GM23338 (cell line): ENCODE measurements around the gene KRTAP5-6. TPM values are rescaled to one million over a fixed set of nuclear protein-coding genes. Genes with fewer than 3 reads are reported as not detected.

ENCODE experiments used
- ATAC-seq: fragments of 200-7000 bp; cut with Tn5 transposase; 3 replicates; pipeline ENCODE4 v1.9.1; 2020
- DNase-seq: peaks from one replicate; pipeline ENCODE4 v3.0.0-alpha.2; 2015; ENCODE audit warnings: low spot score
- H2AFZ ChIP-seq: fragments of 200-600 bp; sonication (generic); 2 replicates; pipeline ENCODE4 v1.8.0; 2016; ENCODE audit warnings: antibody characterized with exemption, mild to moderate bottlenecking, moderate library complexity
- H3F3A ChIP-seq: fragments of 200-600 bp; sonication (generic); replicated peaks from 2 replicates; pipeline ENCODE4 v1.8.0; 2017; ENCODE audit warnings: antibody characterized with exemption, mixed run types, low read depth
- H3K27ac ChIP-seq: fragments of 200-600 bp; sonication (generic); 2 replicates; pipeline ENCODE4 v1.6.1; 2016; ENCODE audit warnings: low read depth
- H3K27me3 ChIP-seq: fragments of 200-600 bp; sonication (generic); 2 replicates; pipeline ENCODE4 v1.8.0; 2016; ENCODE audit warnings: mild to moderate bottlenecking, mixed run types, moderate library complexity; ENCODE audit not compliant: insufficient read depth
- H3K36me3 ChIP-seq: fragments of 200-600 bp; sonication (generic); 2 replicates; pipeline ENCODE4 v1.8.0; 2016; ENCODE audit warnings: mild to moderate bottlenecking; ENCODE audit not compliant: insufficient read depth
- H3K4me1 ChIP-seq: fragments of 200-600 bp; sonication (generic); 2 replicates; pipeline ENCODE4 v1.8.0; 2016; ENCODE audit warnings: mild to moderate bottlenecking, moderate library complexity; ENCODE audit not compliant: insufficient read depth
- H3K4me2 ChIP-seq: fragments of 200-600 bp; sonication (generic); 2 replicates; pipeline ENCODE4 v1.7.1; 2017; ENCODE audit warnings: mixed run types
- H3K4me3 ChIP-seq: fragments of 200-600 bp; sonication (generic); 2 replicates; pipeline ENCODE4 v1.6.1; 2016; ENCODE audit warnings: mixed run types
- H3K79me2 ChIP-seq: fragments of 200-600 bp; sonication (generic); replicated peaks from 2 replicates; pipeline ENCODE4 v1.8.0; 2017; ENCODE audit warnings: mild to moderate bottlenecking; ENCODE audit not compliant: insufficient read depth
- H3K9me2 ChIP-seq: fragments of 200-600 bp; sonication (generic); 2 replicates; pipeline ENCODE4 v1.8.0; 2017; ENCODE audit not compliant: insufficient read depth
- H4K20me1 ChIP-seq: fragments of 200-600 bp; sonication (generic); replicated peaks from 2 replicates; pipeline ENCODE4 v1.8.0; 2017; ENCODE audit warnings: mild to moderate bottlenecking; ENCODE audit not compliant: insufficient read depth
- H3K27ac Mint-ChIP-seq: 2 replicates; pipeline ENCODE4 v1.8.0; 2020; ENCODE audit warnings: inconsistent platforms, mild to moderate bottlenecking, moderate library complexity, mixed read lengths
- H3K27me3 Mint-ChIP-seq: 3 replicates; pipeline ENCODE4 v1.8.0; 2022; ENCODE audit warnings: low read depth, mild to moderate bottlenecking, moderate library complexity, mixed read lengths, inconsistent platforms; ENCODE audit not compliant: insufficient read depth, poor library complexity
- H3K36me3 Mint-ChIP-seq: 3 replicates; pipeline ENCODE4 v1.8.0; 2021; ENCODE audit warnings: low read depth, mild to moderate bottlenecking, inconsistent platforms, moderate library complexity, mixed read lengths
- H3K4me1 Mint-ChIP-seq: 3 replicates; pipeline ENCODE4 v1.8.0; 2020; ENCODE audit warnings: mild to moderate bottlenecking, inconsistent platforms, mixed read lengths
- H3K4me3 Mint-ChIP-seq: 3 replicates; pipeline ENCODE4 v1.8.0; 2021; ENCODE audit warnings: moderate library complexity, mild to moderate bottlenecking, inconsistent platforms, mixed read lengths
- H3K9me3 Mint-ChIP-seq: 3 replicates; pipeline ENCODE4 v1.8.0; 2020; ENCODE audit warnings: moderate library complexity, mild to moderate bottlenecking, inconsistent platforms, mixed read lengths
- EZH2phosphoT487 ChIP-seq: fragments of 200-600 bp; sonication (generic); IDR thresholded peaks from one replicate; pipeline ENCODE4 v1.8.1; 2018; ENCODE audit warnings: antibody characterized with exemption; ENCODE audit not compliant: unreplicated experiment
- POLR2AphosphoS5 ChIP-seq: IDR thresholded peaks from 2 replicates; pipeline ENCODE4 v1.6.1; 2016; ENCODE audit warnings: antibody characterized with exemption, low read depth
- ZNF114 ChIP-seq: fragments of 250-450 bp; sonication (Bioruptor Pico); IDR thresholded peaks from 2 replicates; pipeline ENCODE4 v1.5.0; 2020; ENCODE audit warnings: mild to moderate bottlenecking, moderate library complexity
- polyA plus RNA-seq: library from polyadenylated mRNA; unstranded; fragments of >200 nt; fragmentation: Nextera tagmentation; extraction: Ambion mirVana; gene quantifications from 2 replicates; pipeline ENCODE4 v1.2.1, GENCODE V29; 2016
- total RNA-seq: library from RNA; depleted of rRNA; stranded (reverse); fragments of >200 nt; shearing (Covaris generic); gene quantifications from 2 replicates; pipeline ENCODE4 v1.2.3, GENCODE V29; 2014
- TF ChIP-seq, protein P1 (sequence below), 2 experiments: fragments of 200-600 bp in 1 of 2; sonication (generic) in 1 of 2; conservative IDR thresholded peaks; 2 replicates each; pipeline versions ENCODE4 v1.5.1 to v1.6.1; 2016 to 2017; ENCODE audit warnings: antibody characterized with exemption in 2 of 2, low read depth in 2 of 2, mild to moderate bottlenecking in 2 of 2, moderate library complexity in 1 of 2

Gene KRTAP5-6
- total and polyA plus RNA-seq, 2 experiments from 2014 or later, result not detected

- H3K9me3 Mint-ChIP-seq, result no peaks in the 10 kb centered on the region; the same call in 2 of the 3 replicates
- H3K79me2 ChIP-seq, result no peaks in the 10 kb centered on the region
- H3F3A ChIP-seq, result no peaks in the 10 kb centered on the region
- H3K36me3 Mint-ChIP-seq, result no peaks in the 10 kb centered on the region
- DNase-seq, result peak; percentile 79
- peak overlapping the region; percentile 99 for H2AFZ ChIP-seq
- TF ChIP-seq, protein P1, sequence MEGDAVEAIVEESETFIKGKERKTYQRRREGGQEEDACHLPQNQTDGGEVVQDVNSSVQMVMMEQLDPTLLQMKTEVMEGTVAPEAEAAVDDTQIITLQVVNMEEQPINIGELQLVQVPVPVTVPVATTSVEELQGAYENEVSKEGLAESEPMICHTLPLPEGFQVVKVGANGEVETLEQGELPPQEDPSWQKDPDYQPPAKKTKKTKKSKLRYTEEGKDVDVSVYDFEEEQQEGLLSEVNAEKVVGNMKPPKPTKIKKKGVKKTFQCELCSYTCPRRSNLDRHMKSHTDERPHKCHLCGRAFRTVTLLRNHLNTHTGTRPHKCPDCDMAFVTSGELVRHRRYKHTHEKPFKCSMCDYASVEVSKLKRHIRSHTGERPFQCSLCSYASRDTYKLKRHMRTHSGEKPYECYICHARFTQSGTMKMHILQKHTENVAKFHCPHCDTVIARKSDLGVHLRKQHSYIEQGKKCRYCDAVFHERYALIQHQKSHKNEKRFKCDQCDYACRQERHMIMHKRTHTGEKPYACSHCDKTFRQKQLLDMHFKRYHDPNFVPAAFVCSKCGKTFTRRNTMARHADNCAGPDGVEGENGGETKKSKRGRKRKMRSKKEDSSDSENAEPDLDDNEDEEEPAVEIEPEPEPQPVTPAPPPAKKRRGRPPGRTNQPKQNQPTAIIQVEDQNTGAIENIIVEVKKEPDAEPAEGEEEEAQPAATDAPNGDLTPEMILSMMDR (conservative IDR thresholded peaks at IDR 0.05; ENCODE audit: low read depth in 2 of 2), result peak; percentile 76 to 87
- TF ChIP-seq EZH2phosphoT487, result no peak
- H4K20me1 ChIP-seq, result no peaks in the 10 kb centered on the region
- peak overlapping the region; percentile 56 for H3K4me3 ChIP-seq
- peaks cover 5% of the 10 kb centered on the region; the same call in 2 of the 3 replicates for H3K4me1 Mint-ChIP-seq
- H3K27ac ChIP-seq, result no peak overlapping the region
- no peaks in the 10 kb centered on the region for H3K9me2 ChIP-seq
- H3K27me3 ChIP-seq, result no peaks in the 10 kb centered on the region
- peak overlapping the region; percentile 79 for H3K4me3 Mint-ChIP-seq
- peak overlapping the region; percentile 84 for H3K4me2 ChIP-seq
- 0 out of 2 replicates have a peak, but pooled peaks cover 6% of the 10 kb centered on the region for H3K4me1 ChIP-seq
- peak; percentile 84 for ATAC-seq
- H3K27me3 Mint-ChIP-seq, result peaks cover 18% of the 10 kb centered on the region
- H3K27ac Mint-ChIP-seq, result no peak overlapping the region
- H3K36me3 ChIP-seq, result no peaks in the 10 kb centered on the region
Measured at GRCh38 chr11:1693327-1694063, 3.5 kb upstream of the KRTAP5-6 start.

GRCh38 chr11:1694064-1694845 lies 2.7 kb upstream of the KRTAP5-6 start:
- DNase-seq, result peak; percentile 94
- peak overlapping the region; percentile 56 for H3K4me3 ChIP-seq
- H3K4me1 ChIP-seq, result 0 out of 2 replicates have a peak, but pooled peaks cover 6% of the 10 kb centered on the region
- H3K27ac Mint-ChIP-seq, result no peak overlapping the region
- no peak overlapping the region for H3K27ac ChIP-seq
- H3K27me3 Mint-ChIP-seq, result peaks cover 18% of the 10 kb centered on the region
- peaks cover 5% of the 10 kb centered on the region; the same call in 2 of the 3 replicates for H3K4me1 Mint-ChIP-seq
- H2AFZ ChIP-seq, result peak overlapping the region; percentile 99
- no peaks in the 10 kb centered on the region for H3K27me3 ChIP-seq
- peak overlapping the region; percentile 84 for H3K4me2 ChIP-seq
- no peaks in the 10 kb centered on the region for H4K20me1 ChIP-seq
- TF ChIP-seq ZNF114 (no peak), POLR2AphosphoS5 (no peak)
- TF ChIP-seq, protein P1 (conservative IDR thresholded peaks at IDR 0.05; ENCODE audit: low read depth in 2 of 2), result peak; percentile 82 to 94
- H3K9me2 ChIP-seq, result no peaks in the 10 kb centered on the region
- no peaks in the 10 kb centered on the region for H3F3A ChIP-seq
- H3K4me3 Mint-ChIP-seq, result peak overlapping the region; percentile 46; the same call in 2 of the 3 replicates
- no peaks in the 10 kb centered on the region for H3K36me3 Mint-ChIP-seq
- peak; percentile 87 for ATAC-seq
- no peaks in the 10 kb centered on the region; the same call in 2 of the 3 replicates for H3K9me3 Mint-ChIP-seq
- no peaks in the 10 kb centered on the region for H3K79me2 ChIP-seq
- no peaks in the 10 kb centered on the region for H3K36me3 ChIP-seq
